Kidney glomerular epithelial cell (primary cell): ENCODE data around the gene AJUBA.
"Not testable (repeated sequence)": the region's sequence is repeated elsewhere in the genome, so short reads cannot be mapped to it uniquely, and the experiment has no call there.

ENCODE experiments used
- DNase-seq: peaks from one replicate; lab custom pipeline; 2025; lab: John Stamatoyannopoulos, UW

AJUBA gene

DNA sequence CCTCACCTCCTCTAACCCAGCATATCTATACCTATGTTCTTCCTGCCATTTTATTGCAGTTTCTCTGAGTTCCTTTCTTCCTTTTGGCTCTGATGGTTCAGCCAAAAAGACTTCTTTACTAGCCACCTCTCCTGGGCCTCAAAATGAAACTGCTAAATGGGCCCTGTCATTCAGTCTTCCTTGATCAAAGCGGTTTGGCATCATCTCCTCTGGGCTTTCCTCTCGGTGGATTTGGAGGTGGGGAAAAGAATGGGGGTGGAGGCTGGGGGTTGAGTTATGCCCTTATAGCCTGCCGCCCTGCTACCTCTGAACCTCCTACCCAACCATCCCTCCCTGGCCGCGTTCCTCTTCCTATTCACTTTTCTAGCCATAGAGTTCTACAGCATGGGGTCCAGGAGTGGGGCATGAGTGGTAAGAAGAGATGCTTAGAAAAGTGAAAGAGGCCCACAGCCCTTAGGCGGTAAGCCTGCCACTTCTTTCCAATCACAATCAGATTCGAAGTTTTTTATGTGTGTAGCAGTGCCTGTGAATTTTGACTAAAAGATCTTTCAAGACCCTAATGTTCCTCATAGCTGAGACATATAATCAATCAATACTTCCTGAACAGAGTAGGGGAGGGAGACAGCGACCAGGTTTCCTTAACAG is 2.5 kb downstream of the AJUBA start:
- DNase-seq: no peak

DNA sequence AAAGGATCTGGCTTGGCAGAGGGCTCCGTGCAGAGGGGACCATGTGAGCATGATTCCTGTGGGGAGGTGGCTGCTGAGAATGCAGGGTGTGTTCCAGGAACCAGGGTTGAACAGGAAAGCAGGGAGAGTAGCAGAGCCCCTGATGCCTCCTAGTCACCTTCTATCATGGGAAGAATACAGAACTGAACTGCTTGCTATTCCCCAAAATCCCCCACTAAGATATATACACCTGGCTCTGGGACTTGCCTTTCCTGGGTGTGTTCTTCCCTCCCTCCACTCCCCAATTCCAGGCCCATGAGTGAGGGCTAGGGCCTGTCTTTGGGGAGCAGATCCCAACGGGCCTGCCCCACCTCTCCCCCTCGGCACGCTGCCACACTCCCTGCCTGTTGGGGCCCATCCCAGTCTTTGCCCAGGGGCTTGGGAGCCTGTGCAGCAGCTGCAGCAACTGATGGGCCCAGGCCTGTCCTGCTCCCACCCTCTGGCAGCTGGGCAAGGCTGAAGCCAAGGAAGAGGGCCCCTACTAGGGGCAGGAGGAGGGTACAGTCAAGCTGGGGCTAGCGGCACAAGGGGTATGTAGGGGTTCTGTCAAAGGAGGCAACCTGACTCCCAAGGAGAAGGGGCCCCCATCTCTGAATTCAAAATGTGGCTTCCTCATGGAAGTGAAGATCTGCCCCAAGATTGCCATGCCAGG is 3.2 kb downstream of the AJUBA start:
- DNase-seq: no peak

DNA sequence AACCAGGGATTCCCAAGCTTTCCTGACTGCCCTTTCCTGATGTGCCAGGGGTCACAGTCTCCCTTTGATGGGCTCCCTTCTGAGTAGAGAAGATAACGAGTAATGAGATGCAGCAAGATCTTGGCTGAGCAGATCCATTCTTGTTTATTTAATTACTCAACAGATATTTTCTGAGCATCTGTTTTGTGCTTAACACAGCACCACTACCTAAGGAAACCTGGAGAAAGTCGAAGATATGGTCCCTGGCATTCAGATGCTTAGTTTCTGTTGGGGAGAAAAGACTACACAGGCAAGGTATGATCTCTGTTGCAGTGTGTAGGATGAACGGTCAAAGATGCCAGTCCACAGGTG is 3.9 kb downstream of the AJUBA start:
- DNase-seq: no peak

DNA sequence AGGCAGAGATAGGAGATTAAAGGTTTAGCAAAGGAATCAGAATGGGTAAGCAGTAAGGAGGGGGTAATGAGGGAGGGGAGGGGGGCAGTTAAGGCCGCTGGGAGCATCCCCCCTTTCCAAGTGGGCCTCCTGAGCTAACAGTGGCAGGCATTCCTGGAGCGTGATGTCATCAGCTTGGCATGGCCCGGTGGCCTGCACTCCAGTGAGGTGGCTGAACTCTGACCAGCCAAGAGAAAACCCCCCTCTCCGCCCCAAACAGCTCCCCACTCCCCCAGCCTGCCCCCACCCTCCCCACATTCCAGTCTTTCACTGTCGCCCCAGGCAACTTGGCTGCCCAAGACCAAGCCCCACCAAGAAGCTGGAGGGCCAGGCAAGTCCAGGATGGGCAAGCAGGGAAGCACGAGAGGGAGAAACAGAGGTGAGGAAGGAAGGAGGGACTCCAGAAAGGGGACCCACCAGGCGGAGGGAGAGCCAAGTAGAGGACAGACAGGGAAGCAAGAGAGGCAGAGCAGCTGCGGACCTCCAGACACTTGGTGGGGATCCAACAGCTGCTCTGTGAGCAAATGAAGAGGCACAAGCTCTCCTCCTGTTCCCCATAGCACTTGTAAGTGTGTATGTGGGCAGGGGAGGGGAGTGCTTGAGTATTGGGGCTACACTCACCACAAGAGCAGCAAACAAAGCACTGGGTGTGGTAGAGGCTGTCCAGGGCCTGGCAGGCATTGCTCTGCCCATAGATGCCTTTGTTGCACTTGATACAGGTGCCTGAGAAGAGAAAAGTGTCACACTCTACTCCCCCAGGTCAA is 4.5 kb downstream of the AJUBA start:
- peak; percentile 85 for DNase-seq

DNA sequence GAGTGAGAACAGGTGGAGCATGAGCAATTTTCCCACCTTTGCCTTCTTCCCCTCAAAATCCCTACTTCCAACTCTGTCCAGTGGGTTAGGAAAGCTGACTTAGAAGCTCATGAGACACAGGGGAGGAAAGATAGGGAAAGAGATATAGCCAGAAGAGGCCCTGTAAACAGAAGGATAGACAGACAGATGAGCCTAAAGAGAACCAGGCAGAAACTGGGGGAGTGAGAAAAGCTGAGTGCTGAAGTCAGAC is 5.0 kb downstream of the AJUBA start:
- DNase-seq: no peak

DNA sequence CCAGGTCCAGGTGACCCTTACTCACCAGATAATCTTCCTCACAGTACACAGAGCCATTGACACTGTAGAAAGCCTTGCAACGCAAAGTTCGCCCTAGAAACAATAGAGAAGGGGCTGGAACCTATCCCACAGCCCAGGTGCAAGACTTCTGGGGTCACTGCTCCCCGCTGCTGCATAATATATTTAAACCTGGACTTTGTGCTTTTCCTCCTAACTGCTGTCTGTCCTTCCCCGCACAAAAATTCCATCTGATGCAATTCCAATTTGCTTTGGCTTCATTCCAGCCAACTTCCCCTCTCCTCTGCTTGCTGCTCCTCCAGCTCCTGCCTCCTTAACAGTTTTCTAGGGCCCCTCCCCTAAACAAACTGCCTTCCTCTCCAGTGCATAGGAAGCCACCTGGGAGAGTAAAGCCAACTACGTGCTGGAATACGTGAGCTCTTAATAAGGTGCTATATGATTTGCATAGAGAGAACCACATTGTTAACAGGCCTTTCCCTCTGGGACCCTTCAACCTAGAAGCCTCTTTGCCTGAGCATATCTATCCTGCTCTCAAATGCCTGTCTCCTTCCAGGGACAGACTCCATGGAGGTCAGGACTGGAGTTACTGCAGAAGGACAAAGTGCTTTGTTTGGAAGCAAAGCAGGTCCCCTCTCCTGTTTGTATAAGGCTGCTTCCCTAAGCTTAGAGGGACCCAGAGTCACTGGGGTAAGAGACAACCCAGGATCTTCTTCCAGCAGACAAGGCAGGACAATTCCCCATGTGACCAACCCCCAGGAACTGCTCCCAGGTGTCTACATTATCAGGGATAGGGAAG is 5.5 kb downstream of the AJUBA start:
- peak; percentile 79 for DNase-seq

DNA sequence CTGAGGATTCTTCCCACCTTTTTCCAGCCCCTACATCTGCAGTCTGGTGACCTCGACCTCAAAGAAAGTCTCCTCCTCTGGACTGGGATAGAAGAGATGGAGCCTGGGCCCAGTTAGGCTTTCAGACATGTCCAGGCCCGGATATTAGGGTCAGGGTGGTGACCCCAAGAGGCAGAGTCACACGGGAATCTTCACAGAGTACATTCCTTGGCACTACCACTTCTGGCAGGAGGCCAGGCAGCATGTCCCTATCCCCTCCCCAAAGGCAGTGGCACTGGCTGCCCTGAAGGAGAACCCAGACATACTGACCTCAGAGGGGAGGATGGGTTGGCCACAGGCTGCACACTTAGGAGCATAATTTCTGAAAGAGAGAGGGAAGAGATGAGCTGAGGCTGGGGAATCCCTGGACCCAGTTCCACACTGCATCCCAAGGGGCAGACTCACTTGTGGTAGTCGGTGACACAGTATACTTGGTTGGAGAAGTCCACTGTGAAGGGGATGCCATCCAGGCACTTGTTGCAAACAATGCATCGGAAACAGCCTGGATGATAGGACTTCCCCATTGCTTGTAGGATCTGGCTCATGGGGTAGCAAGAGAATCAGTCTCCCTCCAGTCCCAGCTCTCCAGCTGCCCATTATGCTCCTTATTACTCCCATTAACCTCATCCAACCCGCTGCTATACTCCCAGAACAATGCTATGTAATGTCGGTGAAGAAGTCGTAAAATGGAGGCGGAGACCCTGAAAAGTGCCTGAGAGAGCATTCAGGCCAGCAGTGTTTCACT is 7.6 kb downstream of the AJUBA start:
- DNase-seq: no peak

DNA sequence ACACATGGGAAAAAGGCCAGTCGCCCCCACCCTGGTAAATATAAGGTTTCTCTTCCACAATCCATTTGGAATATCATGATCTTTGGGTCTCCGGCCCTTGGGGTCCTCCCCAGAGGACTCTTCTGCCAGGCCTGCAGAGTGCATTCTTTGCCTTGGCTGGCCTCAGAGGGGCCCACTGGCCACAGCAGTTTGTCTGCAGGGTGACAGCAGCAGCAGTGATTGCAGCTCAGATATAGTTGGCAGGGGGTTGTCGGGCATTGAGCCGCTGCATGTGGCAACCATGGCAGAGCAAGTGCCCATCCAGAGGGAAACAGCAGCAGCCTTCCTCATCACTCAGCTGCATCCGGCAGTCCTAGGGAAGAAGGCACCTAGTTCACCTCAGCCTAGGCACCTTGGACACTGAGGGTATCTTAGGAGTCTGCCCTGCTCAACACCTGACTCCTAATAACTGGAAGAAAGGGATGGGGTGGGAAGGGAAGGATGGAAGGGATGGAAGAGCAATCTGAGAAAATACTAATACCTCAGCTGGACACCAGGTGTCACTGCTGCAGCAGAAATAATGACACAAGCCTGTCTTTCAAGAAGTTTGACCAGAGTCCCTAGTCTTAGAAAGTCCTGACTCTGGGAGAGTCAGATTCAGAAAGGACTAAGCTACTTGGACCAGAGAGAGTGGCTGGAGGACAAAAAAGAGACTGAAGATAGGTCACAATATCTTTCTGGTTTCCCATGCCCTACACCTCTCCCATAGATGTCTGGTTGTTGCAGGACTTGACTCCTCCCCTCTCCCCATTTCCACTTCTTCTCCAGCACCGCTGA is 8.9 kb downstream of the AJUBA start:
- DNase-seq: peak; percentile 64

DNA sequence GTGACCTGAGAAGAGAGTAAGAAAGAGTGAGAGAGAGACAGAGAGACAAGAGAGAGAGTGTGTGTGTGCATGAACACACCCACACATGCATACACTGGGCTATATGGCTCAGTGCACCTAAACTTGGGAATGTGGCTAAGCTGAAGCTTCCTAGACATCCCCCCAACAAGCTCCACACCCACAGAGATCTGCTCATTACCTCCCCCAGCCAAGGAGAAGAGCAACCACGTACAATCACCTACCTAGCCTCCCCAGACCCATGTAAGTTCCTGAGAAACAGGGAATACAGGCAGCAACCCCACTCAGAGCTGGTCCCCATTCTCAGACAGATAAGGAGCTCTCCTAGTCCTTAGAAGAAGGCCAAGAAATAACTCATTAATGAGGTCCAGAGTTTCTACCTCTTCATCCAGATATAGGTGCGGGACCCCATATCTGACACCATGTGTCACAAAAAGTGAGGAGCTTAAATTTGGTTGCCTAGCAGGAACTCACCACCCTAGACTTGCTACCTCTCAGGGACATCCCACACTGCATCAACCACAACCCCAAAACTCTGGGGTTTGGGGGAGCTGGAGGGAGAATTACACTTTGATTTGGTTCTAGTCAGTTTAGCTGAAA is 9.9 kb downstream of the AJUBA start:
- DNase-seq: no peak

DNA sequence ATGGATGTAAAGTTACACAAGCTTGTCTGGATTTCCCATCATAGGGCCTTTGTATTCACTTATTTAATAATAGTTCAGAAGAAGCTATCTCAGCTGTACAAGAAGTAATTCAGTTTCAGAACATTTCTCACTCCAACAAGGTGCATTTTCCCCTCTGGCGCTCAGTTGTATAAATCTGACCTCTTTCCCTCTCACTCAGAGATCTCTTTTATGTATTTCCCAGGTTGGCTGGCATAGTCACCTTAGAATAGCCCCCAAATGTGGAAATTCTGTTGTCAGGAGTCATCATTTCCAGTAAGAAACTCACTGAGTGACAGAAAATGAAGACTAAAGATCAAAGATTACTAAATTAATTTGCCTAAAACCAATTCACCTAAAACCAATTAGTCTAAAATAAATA is 11.2 kb downstream of the AJUBA start:
- DNase-seq: no peak

DNA sequence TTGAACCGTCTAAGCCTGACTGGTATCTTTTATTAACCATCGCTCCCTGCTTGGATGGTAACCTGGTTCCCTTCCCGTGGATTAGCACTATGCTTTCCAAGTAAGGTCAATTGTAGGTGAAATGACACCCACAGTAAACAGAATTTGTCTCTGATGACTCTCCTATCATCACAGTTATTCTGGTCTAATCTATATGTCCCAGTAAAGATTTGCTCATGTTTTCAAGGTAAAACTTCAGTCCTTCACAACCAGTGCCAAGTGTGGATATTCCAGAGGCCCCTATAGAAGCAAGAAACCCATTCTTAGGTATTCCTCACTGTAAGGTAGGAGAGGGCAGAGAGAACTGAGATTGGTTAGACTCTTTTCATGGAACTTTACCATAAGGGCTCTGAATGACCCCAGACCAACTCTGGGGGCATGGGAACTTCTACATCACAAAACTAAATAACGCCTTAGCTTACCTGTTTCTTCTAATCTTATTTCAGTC is 15.5 kb downstream of the AJUBA start:
- DNase-seq: no peak

DNA sequence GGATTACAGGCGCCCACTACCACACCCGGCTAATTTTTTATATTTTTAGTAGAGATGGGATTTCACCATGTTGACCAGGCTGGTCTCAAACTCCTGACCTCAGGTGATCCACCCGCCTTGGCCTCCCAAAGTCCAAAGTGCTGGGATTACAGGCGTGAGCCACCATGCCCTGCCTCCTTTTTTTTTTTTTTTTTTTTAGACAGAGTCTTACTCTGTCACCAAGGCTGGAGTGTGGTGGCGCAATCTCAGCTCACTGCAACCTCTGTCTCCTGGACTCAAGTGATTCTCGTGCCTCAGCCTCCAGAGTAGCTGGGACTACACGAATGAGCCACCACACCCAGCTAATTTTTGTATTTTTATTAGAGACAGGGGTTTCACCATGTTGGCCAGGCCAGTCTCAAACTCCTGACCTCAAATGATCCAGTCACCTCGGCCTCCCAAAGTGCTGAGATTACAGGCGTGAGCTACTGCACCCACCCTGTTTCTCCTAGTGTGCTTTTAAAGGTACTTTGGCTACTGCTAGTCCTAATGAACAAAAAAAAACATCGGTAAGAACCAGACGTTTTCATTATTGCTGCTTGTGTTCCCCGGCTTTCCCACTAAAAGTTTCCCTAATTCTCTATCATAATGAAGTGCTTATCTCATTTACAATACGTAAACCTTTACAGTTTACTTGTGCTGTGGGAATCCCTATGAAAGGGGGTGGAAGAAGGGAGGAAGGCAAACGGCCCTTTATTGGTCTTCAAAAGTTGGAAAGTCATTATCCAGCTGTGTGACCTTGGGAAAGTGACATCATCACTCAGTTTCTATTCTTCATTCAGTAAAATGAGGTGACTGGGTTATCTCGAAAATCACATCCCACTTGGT is 16.2 kb downstream of the AJUBA start:
- DNase-seq: not testable (repeated sequence)

DNA sequence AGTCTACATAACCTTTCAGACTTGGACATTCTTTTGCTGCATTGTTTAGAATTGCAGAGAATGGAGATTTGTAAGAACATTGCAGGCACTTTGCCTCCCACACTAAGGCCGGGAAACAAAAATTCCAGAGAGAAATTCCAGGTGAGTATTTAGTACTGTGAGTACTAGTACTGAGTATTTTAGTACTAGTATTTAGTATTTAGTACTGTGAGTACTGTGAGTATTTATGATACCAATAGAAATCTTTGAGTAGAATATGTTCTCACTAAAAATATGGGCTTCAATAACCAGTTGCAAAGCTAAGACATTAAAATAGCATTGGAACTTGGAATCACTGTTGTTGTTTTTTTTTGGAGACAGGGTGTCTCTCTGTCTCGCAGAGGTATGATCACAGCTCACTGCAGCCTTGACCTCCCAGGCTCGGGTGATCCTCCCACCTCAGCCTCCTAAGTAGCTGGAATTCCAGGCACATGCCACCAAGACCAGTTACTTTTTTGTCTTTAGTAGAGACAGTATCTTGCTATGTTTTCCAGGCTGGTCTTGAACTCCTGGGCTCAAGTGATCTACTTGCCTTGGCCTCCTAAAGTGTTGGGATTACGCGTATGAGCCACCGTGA is 20.2 kb downstream of the AJUBA start:
- no peak for DNase-seq

DNA sequence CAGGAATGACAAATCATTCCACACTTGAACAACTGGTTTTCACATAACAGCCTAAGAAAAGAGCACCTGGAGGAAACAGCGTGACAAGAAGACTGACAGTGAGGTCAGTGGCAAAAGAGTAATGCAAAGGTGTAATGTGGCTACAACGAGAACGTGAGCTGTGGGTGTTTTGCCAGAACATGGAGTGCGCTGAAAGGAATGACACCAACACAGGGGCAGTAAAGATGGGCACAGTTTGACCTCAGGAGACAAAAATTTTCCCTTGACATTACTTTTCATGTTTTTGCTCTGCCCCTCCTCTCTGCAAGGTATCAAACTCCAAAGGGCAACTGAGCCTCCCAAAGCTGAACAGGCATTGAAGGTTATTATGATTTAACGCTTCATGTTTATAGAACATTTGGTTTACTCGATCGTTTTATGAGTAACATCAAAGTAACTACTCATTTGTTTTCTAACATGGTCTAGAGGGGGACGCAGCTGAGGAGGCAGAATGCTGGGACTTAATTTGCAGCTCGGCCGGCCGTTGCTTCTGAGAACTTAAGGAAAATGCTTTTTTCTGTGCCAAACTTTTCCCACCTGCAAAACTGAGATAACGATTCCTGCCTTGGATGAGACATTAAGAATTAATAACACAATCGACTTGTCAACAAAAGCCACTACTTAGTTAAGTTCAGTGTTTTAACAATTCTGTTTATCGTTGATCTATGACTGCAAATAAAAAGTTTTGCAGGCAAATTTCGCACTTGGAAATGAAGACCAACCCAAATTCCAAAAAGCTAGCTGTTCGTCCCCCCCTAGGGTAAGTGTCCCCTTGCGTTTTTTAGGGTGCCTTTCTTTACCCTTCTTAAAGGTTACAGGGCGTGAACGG is 26.4 kb downstream of the AJUBA start:
- DNase-seq: no peak

DNA sequence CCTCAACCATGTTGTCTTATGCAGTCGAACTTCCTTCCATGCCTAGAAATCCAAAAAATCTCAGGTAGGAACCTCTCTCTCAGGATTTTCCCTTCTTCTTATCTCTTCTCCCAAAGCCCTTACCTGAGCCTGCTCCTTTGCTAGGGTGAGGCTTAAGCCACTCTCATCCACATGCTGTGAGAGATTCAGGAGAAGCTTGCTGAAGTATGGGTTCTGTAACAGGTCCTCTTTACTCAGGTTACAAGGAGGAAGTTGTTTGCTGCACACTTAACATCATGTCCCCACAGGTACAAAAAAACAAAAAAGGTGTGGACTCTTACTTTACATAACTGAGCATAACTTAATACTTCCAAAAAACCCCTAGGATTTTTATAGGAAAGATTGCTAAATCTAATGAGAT is 29.9 kb downstream of the AJUBA start:
- DNase-seq: no peak

DNA sequence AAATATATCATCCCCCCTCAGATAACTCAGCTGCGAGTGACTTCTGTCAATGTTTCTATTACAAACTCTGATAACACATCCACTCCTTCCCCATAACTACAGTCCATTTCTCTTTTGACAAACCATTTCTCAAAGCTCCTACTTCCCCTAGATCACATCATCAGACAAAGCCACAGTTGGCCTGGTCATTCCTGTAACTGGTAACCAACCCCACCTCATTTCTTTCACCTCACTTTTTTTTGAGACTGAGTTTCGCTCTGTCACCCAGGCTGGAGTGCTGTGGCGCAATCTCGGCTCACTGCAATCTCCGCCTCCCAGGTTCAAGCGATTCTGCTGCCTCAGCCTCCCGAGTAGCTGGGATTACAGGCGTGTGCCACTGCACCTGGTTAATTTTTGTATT is 30.6 kb downstream of the AJUBA start:
- not testable (repeated sequence) for DNase-seq

DNA sequence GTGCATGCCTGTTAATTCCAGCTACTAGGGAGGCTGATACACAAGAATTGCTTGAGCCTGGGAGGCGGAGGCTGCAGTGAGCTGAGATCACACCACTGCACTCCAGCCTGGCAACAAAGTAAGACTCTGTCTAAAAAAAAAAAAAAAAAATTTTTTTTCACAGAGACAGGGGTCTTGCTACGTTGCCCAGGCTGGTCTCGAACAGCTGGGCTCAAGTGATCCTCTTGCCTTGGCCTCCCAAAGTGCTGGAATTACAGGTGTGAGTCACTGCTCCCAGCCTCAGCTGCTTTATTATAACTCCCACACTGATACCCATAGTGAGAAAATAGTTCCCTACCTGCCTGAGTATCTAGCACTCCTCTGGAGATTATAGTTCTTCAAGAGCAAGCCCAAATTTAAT is 36.7 kb downstream of the AJUBA start:
- DNase-seq: no peak

DNA sequence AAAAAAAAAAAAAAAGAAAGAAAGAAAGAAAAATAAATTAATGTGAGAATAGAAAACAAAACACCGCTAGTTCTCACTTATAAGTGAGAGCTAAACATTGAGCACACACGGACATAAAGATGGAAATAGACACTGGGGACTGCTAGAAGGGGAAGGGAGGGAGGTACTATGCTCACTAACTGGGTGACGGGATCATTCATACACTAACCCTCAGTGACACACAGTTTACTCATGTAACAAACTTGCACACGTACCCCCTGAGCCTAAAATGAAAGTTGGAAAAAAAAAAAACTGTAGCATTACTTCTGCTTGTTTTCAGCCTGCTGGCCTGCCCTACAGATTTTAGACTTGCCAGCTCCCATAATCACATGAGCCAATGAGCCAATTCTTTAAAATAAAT is 42.7 kb downstream of the AJUBA start:
- DNase-seq: no peak
